Measurements from ENCODE around the gene NEGR1. TPM values are rescaled to one million over a fixed set of nuclear protein-coding genes. Genes with fewer than 3 reads are reported as not detected.

Gene NEGR1
- total RNA-seq, 1 experiment from 2014 or later: 19.2 TPM

DNA sequence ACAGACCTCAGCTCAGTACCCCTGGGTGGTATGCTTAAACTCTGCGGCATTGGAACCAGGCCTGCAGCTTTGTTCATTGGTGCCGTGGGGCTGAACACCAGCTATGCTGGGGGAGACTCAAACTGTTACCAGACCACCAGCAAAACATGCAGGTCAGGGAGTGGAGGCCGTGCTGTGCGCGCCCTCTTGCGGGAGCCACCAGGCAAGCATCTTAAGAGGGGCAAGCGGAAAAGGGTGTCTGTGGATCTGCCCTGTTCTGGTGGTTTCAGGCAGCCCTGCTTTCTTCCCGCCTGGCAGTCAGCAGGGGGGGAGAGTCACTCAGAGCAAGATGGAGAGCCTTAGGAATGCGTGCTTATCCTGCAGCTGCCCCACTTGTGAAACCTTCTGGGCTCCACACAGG lies 924.6 kb downstream of the NEGR1 start:
- no TSS peak for BruUV-seq (replicated peaks)
- intact Hi-C loops (cut with micrococcal nuclease; ENCODE audit: unreplicated experiment): no loop called here
- CTCF ChIA-PET: interaction anchor here (0.6 kb wide), 1 partner anchor 65 kb away, joined by 3 read pairs; no protein-coding TSS in a partner anchor

DNA sequence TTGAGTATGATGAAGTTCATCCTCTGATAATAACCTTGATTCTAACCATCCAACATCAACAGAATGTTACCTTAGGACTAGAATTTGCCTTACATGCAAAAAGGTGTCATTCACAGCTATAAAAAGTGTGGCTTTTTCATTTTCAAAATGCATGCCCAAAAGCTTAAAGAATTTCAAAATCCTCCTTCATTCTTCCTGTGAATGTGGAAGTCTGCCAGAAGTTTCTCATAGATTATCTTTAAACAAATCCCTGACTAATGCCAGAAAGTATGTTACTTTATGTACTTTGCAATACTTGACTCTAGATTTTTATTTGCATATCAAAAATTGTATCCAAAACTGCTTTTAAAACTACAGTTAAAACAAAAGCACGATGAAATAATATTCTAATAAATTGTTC lies 930.9 kb downstream of the NEGR1 start:
- no TSS peak for BruUV-seq (replicated peaks)
- TF ChIP-seq, protein P1, sequence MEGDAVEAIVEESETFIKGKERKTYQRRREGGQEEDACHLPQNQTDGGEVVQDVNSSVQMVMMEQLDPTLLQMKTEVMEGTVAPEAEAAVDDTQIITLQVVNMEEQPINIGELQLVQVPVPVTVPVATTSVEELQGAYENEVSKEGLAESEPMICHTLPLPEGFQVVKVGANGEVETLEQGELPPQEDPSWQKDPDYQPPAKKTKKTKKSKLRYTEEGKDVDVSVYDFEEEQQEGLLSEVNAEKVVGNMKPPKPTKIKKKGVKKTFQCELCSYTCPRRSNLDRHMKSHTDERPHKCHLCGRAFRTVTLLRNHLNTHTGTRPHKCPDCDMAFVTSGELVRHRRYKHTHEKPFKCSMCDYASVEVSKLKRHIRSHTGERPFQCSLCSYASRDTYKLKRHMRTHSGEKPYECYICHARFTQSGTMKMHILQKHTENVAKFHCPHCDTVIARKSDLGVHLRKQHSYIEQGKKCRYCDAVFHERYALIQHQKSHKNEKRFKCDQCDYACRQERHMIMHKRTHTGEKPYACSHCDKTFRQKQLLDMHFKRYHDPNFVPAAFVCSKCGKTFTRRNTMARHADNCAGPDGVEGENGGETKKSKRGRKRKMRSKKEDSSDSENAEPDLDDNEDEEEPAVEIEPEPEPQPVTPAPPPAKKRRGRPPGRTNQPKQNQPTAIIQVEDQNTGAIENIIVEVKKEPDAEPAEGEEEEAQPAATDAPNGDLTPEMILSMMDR (IDR thresholded peaks at IDR 0.05; ENCODE audit: unreplicated experiment): no peak
- intact Hi-C loops (cut with micrococcal nuclease; ENCODE audit: unreplicated experiment): no loop called here
- Mint-ChIP-seq H3K4me3 (ENCODE audit: low read depth, unreplicated experiment) (no peak overlapping the region), H3K36me3 (ENCODE audit: insufficient read depth, unreplicated experiment) (no peaks in the 10 kb centered on the region), H3K27ac (ENCODE audit: unreplicated experiment) (no peak overlapping the region), H3K9me3 (ENCODE audit: low read depth, unreplicated experiment) (peaks cover 11% of the 10 kb centered on the region), H3K4me1 (ENCODE audit: low read depth, unreplicated experiment) (no peaks in the 10 kb centered on the region), H3K27me3 (ENCODE audit: unreplicated experiment) (no peaks in the 10 kb centered on the region)
- CTCF ChIA-PET: no interaction called here
- no peak for DNase-seq

More for the DNA sequence above, 924.6 kb downstream of the NEGR1 start:
- Mint-ChIP-seq H3K27me3 (ENCODE audit: unreplicated experiment) (no peaks in the 10 kb centered on the region), H3K4me1 (ENCODE audit: low read depth, unreplicated experiment) (no peaks in the 10 kb centered on the region), H3K27ac (ENCODE audit: unreplicated experiment) (no peak overlapping the region), H3K9me3 (ENCODE audit: low read depth, unreplicated experiment) (peaks cover 8% of the 10 kb centered on the region), H3K36me3 (ENCODE audit: insufficient read depth, unreplicated experiment) (no peaks in the 10 kb centered on the region), H3K4me3 (ENCODE audit: low read depth, unreplicated experiment) (no peak overlapping the region)
- TF ChIP-seq, protein P1 (IDR thresholded peaks at IDR 0.05; ENCODE audit: unreplicated experiment): no peak
- no peak for DNase-seq

DNA sequence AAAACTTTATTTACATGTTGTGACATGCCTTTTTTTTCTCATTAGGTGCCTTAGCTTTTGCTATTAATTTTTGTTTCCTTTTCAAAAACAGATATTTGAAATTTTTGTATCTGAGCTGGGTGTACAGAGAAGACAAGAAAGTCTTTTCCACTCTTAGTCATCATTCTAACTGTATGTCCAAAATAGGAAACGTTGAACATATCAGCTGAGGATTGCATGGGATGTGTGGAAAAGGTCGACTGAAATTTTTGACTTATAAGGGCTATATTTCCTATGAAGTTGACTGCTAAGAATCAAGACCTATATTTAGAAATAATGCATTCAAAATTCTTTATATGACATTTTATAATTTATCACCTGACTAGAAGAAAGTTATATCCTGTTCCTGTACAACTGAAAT lies 931.5 kb downstream of the NEGR1 start:
- CTCF ChIA-PET: no interaction called here
- no TSS peak for BruUV-seq (replicated peaks)

DNA sequence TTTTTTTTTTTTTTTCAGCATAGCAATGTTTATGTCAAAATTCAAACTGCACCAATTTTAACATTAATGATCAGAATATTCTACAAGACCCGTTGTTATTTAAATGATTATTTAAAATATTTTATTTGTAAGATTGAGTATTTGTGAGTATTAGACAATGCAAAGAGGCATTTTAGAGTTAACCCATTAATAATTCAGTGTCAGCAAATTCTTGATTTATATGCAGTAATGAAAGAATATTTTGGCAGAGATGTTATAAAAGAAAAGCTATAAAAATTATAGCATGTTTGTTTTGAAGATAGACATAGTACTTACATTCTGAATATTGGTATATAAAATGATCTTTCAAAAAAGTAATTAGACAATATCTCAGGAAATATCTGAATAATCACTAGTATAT lies 932.0 kb downstream of the NEGR1 start:
- Mint-ChIP-seq H3K27ac (ENCODE audit: unreplicated experiment) (no peak overlapping the region), H3K27me3 (ENCODE audit: unreplicated experiment) (no peaks in the 10 kb centered on the region), H3K9me3 (ENCODE audit: low read depth, unreplicated experiment) (peaks cover 11% of the 10 kb centered on the region), H3K36me3 (ENCODE audit: insufficient read depth, unreplicated experiment) (no peaks in the 10 kb centered on the region), H3K4me1 (ENCODE audit: low read depth, unreplicated experiment) (no peaks in the 10 kb centered on the region), H3K4me3 (ENCODE audit: low read depth, unreplicated experiment) (no peak overlapping the region)
- TF ChIP-seq, protein P1 (IDR thresholded peaks at IDR 0.05; ENCODE audit: unreplicated experiment): no peak
- no peak for DNase-seq
- CTCF ChIA-PET: no interaction called here
- BruUV-seq (replicated peaks): no TSS peak
- intact Hi-C loops (cut with micrococcal nuclease; ENCODE audit: unreplicated experiment): no loop called here

More for the DNA sequence above, 931.5 kb downstream of the NEGR1 start:
- Mint-ChIP-seq H3K27ac (ENCODE audit: unreplicated experiment) (no peak overlapping the region), H3K4me1 (ENCODE audit: low read depth, unreplicated experiment) (no peaks in the 10 kb centered on the region), H3K36me3 (ENCODE audit: insufficient read depth, unreplicated experiment) (no peaks in the 10 kb centered on the region), H3K4me3 (ENCODE audit: low read depth, unreplicated experiment) (no peak overlapping the region), H3K27me3 (ENCODE audit: unreplicated experiment) (no peaks in the 10 kb centered on the region), H3K9me3 (ENCODE audit: low read depth, unreplicated experiment) (peaks cover 11% of the 10 kb centered on the region)
- intact Hi-C loops (cut with micrococcal nuclease; ENCODE audit: unreplicated experiment): no loop called here
- TF ChIP-seq, protein P1 (IDR thresholded peaks at IDR 0.05; ENCODE audit: unreplicated experiment): no peak
- DNase-seq: no peak

All from Calu3 (cell line).